OCI-LY7 (cell line): ENCODE measurements around the gene MIA2. TPM values are rescaled to one million over a fixed set of nuclear protein-coding genes. Genes with fewer than 3 reads are reported as not detected.

Source experiments
- BruUV-seq: library from RNA; stranded (reverse); fragments of 400-500 nt; replicated peaks from 2 replicates; lab custom pipeline; 2021; lab: Mats Ljungman, UMichigan
- CTCF ChIA-PET: fragments of 300-600 bp; sonication (Branson Sonifier 250); formaldehyde crosslinking; loops from one replicate; lab custom pipeline; 2022; ENCODE audit warnings: antibody characterized with exemption; ENCODE audit not compliant: unreplicated experiment; lab: Charles Lee
- POLR2A ChIA-PET: fragments of 300-600 bp; sonication (Branson Sonifier 250); formaldehyde crosslinking; loops from one replicate; lab custom pipeline; 2022; ENCODE audit warnings: antibody characterized with exemption; lab: Charles Lee
- DNase-seq: peaks from one replicate; pipeline ENCODE4 v3.0.0-alpha.2; 2015; ENCODE audit warnings: low spot score
- H2AFZ ChIP-seq: fragments of 200-600 bp; sonication (generic), shearing (Covaris generic); 2 replicates; pipeline ENCODE4 v1.6.1; 2014; ENCODE audit warnings: mild to moderate bottlenecking, antibody characterized with exemption, low read length, moderate library complexity
- H3K27ac ChIP-seq: fragments of 200-600 bp; sonication (generic); 2 replicates; pipeline ENCODE4 v1.5.1; 2014; ENCODE audit warnings: mixed run types, low read depth, mild to moderate bottlenecking, moderate library complexity, low read length, inconsistent platforms; ENCODE audit not compliant: poor library complexity, severe bottlenecking
- H3K36me3 ChIP-seq: fragments of 200-600 bp; sonication (generic); 2 replicates; pipeline ENCODE4 v1.6.1; 2014; ENCODE audit warnings: mild to moderate bottlenecking, antibody characterized with exemption, low read length, moderate library complexity, mixed read lengths; ENCODE audit not compliant: insufficient read depth
- H3K4me1 ChIP-seq: fragments of 200-600 bp; sonication (generic); 2 replicates; pipeline ENCODE4 v1.5.1; 2014; ENCODE audit warnings: mild to moderate bottlenecking, low read length; ENCODE audit not compliant: insufficient read depth, poor library complexity, severe bottlenecking
- H3K4me2 ChIP-seq: fragments of 200-600 bp; sonication (generic); 2 replicates; pipeline ENCODE4 v1.6.1; 2014; ENCODE audit warnings: mild to moderate bottlenecking, low read length
- H3K4me3 ChIP-seq: fragments of 200-600 bp; sonication (generic); 2 replicates; pipeline ENCODE4 v1.5.1; 2014; ENCODE audit warnings: mild to moderate bottlenecking, low read depth, low read length; ENCODE audit not compliant: poor library complexity, severe bottlenecking
- H3K79me2 ChIP-seq: fragments of 200-600 bp; sonication (generic); 2 replicates; pipeline ENCODE4 v1.6.1; 2016; ENCODE audit warnings: low read depth, mild to moderate bottlenecking, low read length, moderate library complexity, mixed read lengths; ENCODE audit not compliant: insufficient read depth
- H3K9me2 ChIP-seq: fragments of 200-600 bp; sonication (generic); 2 replicates; pipeline ENCODE4 v1.6.1; 2016; ENCODE audit warnings: mild to moderate bottlenecking, low read length, mixed read lengths; ENCODE audit not compliant: insufficient read depth
- H3K9me3 ChIP-seq: fragments of 200-600 bp; sonication (generic); 2 replicates; pipeline ENCODE4 v1.6.1; 2014; ENCODE audit warnings: mild to moderate bottlenecking, mixed run types, low read length, mixed read lengths
- H4K20me1 ChIP-seq: fragments of 200-600 bp; sonication (generic); 2 replicates; pipeline ENCODE4 v1.6.1; 2014; ENCODE audit warnings: mild to moderate bottlenecking, antibody characterized with exemption, low read length, moderate library complexity, mixed read lengths; ENCODE audit not compliant: insufficient read depth
- EZH2phosphoT487 ChIP-seq: fragments of 200-600 bp; sonication (generic); IDR thresholded peaks from 2 replicates; pipeline ENCODE4 v1.6.1; 2018; ENCODE audit warnings: low read depth, borderline replicate concordance, mild to moderate bottlenecking, mixed run types, antibody characterized with exemption, low read length, moderate library complexity, mixed read lengths
- intact Hi-C: fragments of 100-400 bp; cut with micrococcal nuclease; formaldehyde crosslinking; loops from one replicate; pipeline ENCODE4 v1.10.0; 2022; ENCODE audit not compliant: unreplicated experiment
- total RNA-seq, 2 experiments: library from RNA; depleted of rRNA in 1 of 2; stranded (reverse); fragments of >200 nt in 1 of 2; shearing (Covaris generic) in 1 of 2; gene quantifications; 2 replicates each; pipeline ENCODE4 v1.2.3, GENCODE V29; 2014 to 2022
- TF ChIP-seq, protein P1 (sequence below): fragments of 200-600 bp; sonication (generic); conservative IDR thresholded peaks from 2 replicates; pipeline ENCODE4 v1.5.1; 2014; ENCODE audit warnings: mild to moderate bottlenecking, antibody characterized with exemption, low read length, moderate library complexity, mixed read lengths

MIA2 gene
- total RNA-seq, 2 experiments from 2014 or later = 20.2 to 28.3 TPM

DNA sequence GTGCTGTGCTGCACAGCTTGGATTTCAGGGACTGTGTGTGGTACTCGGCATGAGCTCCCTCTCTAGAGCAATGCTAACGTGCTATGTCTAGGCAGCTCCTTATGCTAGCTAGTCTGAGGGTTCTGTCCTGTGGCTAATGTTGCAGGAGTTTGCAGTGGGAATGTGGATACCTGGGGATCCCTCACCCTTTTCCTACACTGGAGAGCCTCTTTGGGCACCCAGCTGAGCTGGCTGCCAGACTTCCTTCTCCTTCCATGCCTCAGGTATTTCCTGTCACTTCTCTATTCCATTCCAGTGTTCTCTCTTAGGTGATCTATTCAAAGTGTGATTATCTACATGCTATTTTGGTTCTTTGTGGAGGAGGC is 133.7 kb downstream of the MIA2 start:
- no peak for DNase-seq
- no peaks in the 10 kb centered on the region for H4K20me1 ChIP-seq
- no peak overlapping the region for H3K4me3 ChIP-seq
- intact Hi-C loops = loop anchor here (5.0 kb wide), 1 partner anchor 135 kb away; the partner anchor contains the start of gene MIA2
- no peaks in the 10 kb centered on the region for H3K9me2 ChIP-seq
- H3K79me2 ChIP-seq = no peaks in the 10 kb centered on the region
- BruUV-seq = no TSS peak
- H3K36me3 ChIP-seq = peaks cover 9% of the 10 kb centered on the region; the same call in 1 of the 2 replicates
- no peak overlapping the region for H3K4me2 ChIP-seq
- ChIA-PET CTCF (no interaction called here), POLR2A (no interaction called here)
- H2AFZ ChIP-seq = no peak overlapping the region
- no peaks in the 10 kb centered on the region for H3K4me1 ChIP-seq
- H3K27ac ChIP-seq = no peak overlapping the region
- H3K9me3 ChIP-seq = peaks cover 14% of the 10 kb centered on the region; the same call in 1 of the 2 replicates
- TF ChIP-seq EZH2phosphoT487 = no peak

DNA sequence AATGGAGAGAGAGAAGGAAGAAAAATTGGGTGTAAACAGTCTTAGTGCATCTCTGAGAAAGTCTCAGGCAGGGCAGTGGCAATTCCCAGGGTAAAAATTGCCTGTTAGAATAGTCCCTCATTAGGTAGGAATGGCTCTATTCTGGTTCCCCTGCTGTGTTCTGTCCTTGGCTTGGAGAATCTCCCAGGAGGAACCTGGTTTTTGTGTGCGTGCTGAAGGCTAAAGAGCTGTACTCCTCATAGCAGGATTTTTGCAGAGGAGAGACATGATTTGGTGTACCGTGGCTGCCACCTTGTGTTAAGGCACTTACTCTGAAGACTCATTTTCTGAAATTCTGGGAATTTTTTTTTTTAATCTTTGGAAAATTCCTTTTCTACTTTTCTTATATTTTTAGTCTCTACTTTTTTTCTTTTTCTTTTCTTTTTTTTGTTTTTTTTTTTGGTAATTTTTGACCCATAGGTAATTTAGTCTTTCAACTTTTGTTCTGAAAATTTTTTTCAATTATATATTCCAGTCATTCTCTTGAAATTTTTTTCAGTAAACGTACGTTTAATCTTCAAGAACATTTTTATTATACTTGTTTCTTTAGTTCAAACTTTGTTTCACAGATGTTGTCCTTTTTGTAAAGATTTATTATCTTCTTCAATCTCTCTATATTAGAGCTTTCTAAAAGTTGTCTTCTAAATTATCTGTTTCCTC is 134.7 kb downstream of the MIA2 start:
- intact Hi-C loops = loop anchor here (1.0 to 5.0 kb wide), 2 partner anchors 136 to 261 kb away; partner anchors contain the start of gene MIA2
- TF ChIP-seq EZH2phosphoT487 = no peak
- TF ChIP-seq, protein P1, sequence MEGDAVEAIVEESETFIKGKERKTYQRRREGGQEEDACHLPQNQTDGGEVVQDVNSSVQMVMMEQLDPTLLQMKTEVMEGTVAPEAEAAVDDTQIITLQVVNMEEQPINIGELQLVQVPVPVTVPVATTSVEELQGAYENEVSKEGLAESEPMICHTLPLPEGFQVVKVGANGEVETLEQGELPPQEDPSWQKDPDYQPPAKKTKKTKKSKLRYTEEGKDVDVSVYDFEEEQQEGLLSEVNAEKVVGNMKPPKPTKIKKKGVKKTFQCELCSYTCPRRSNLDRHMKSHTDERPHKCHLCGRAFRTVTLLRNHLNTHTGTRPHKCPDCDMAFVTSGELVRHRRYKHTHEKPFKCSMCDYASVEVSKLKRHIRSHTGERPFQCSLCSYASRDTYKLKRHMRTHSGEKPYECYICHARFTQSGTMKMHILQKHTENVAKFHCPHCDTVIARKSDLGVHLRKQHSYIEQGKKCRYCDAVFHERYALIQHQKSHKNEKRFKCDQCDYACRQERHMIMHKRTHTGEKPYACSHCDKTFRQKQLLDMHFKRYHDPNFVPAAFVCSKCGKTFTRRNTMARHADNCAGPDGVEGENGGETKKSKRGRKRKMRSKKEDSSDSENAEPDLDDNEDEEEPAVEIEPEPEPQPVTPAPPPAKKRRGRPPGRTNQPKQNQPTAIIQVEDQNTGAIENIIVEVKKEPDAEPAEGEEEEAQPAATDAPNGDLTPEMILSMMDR = peak; percentile 85
- peaks cover 5% of the 10 kb centered on the region; the same call in 1 of the 2 replicates for H3K36me3 ChIP-seq
- H4K20me1 ChIP-seq = no peaks in the 10 kb centered on the region
- H3K27ac ChIP-seq = no peak overlapping the region
- BruUV-seq = no TSS peak
- peak; percentile 56 for DNase-seq
- H3K79me2 ChIP-seq = no peaks in the 10 kb centered on the region
- ChIA-PET POLR2A (interaction anchor here (0.6 kb wide), 2 partner anchors 8 to 77 kb away, joined by 3 to 5 read pairs; no protein-coding TSS in a partner anchor), CTCF (no interaction called here)
- H3K4me1 ChIP-seq = no peaks in the 10 kb centered on the region
- H3K9me2 ChIP-seq = no peaks in the 10 kb centered on the region
- H3K4me2 ChIP-seq = no peak overlapping the region
- H3K9me3 ChIP-seq = peaks cover 14% of the 10 kb centered on the region; the same call in 1 of the 2 replicates
- no peak overlapping the region for H2AFZ ChIP-seq
- no peak overlapping the region for H3K4me3 ChIP-seq

DNA sequence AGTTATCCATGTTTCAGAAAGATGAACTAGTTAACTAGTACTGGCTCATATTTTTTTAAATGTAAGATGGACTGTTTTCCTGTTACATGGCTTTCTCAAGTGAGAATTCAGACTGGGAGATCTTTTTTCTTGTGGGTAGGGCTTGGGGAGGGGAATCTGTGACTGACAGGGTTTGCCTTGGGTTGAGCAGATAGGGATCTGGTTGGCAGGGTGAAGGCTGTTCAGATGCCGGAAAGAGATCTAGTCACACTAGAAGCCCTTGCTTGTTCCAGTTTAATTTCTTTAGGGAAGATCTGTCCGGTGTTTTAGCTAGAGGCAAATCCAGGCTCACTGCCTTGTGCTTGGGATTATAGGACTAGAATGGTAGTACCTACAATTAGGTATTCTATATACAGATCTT is 135.3 kb downstream of the MIA2 start:
- POLR2A ChIA-PET = interaction anchor here (0.6 kb wide), 1 partner anchor 9 kb away, joined by 5 read pairs; no protein-coding TSS in a partner anchor
- Histone ChIP-seq H3K79me2 (no peaks in the 10 kb centered on the region), H4K20me1 (no peaks in the 10 kb centered on the region), H3K4me3 (no peak overlapping the region), H3K9me3 (peaks cover 8% of the 10 kb centered on the region; the same call in 1 of the 2 replicates), H2AFZ (no peak overlapping the region), H3K4me2 (no peak overlapping the region), H3K36me3 (no peaks in the 10 kb centered on the region), H3K9me2 (no peaks in the 10 kb centered on the region), H3K4me1 (no peaks in the 10 kb centered on the region), H3K27ac (no peak overlapping the region)
- CTCF ChIA-PET = no interaction called here
- no peak for DNase-seq
- no TSS peak for BruUV-seq
- intact Hi-C loops = loop anchor here (5.0 kb wide), 1 partner anchor 137 kb away; the partner anchor contains the start of gene MIA2
- TF ChIP-seq, protein P1 = no peak
- no peak for TF ChIP-seq EZH2phosphoT487
